ENCODE results near the gene PBRM1.
"Not testable (repeated sequence)": the region's sequence is repeated elsewhere in the genome, so short reads cannot be mapped to it uniquely, and the experiment has no call there.

The PBRM1 gene

DNA sequence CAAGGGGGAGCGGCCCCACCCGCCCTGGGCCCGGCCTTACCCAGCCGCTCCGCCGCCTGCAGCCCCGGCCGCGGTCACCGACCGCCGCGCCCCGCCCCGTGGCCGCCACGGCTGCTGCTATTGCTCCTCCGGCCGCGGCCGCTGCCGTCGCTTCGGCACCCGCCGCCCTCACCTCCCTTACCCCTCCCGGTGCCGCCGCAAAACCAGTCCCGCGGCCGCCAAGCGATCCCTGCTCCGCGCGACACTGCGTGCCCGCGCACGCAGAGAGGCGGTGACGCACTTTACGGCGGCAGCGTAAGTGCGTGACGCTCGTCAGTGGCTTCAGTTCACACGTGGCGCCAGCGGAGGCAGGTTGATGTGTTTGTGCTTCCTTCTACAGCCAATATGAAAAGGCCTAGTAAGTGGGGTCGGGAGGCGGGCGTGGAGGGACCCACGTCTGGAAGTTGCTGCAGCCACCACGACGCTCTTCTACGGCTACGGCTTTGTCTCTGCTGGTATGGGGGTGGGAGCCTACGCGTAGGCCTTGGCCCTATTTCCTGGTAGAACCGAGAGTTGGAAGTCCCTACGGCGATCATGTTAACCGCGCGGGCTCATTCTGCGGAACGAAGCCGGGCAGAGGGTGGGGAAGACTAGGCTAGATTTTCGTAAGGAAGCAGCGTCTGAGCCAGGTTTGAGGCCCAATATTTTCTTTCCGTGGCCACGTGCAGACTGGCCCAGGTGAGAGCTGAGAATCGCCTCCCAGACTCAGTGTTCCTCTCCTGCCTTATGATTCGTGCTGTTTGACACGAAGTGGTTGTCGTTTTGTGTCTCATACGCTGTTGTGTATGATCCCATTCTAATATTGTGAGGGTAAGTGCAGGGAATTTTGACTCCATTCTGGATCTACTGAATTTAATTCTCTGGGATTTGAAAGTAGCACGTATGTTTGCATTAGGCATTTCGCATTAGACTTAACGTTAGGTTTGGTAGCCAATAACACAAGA, at the start of gene PBRM1, which contains the start of gene GNL3:
Gene PBRM1, minus strand, starts transcription at position 205 of the 983 bp plus-strand sequence.
Gene GNL3, plus strand, starts transcription at position 324 of the 983 bp plus-strand sequence. Its CDS starts 61 bp downstream, at position 385.
- Histone ChIP-seq H3K27me3 (no peaks in the 10 kb centered on the region), H3K27ac (peak within 1 kb of the TSS; percentile 93 to 98 (median 95)), H3K4me2 (peak within 1 kb of the TSS; percentile 78 to 96 (median 89)), H4K20me1 (peaks cover 0 to 90% (median 69%) of the 10 kb centered on the region in 11 experiments; a peak in 20 of 22 replicates), H3K36me3 (peaks cover 40 to 79% (median 56%) of the 10 kb centered on the region in 11 experiments), H3K4me1 (peaks cover 38 to 82% (median 71%) of the 10 kb centered on the region in 10 experiments), H3K9me3 (replicated peaks in 1 of 11) (no peaks in the 10 kb centered on the region), H3K9ac (peak within 1 kb of the TSS; percentile 92 to 97 (median 95)), H3K4me3 (peak within 1 kb of the TSS; percentile 66 to 92 (median 84))
- no peak for TF ChIP-seq Cebpa-rat (IDR thresholded peaks at IDR 0.05)

DNA sequence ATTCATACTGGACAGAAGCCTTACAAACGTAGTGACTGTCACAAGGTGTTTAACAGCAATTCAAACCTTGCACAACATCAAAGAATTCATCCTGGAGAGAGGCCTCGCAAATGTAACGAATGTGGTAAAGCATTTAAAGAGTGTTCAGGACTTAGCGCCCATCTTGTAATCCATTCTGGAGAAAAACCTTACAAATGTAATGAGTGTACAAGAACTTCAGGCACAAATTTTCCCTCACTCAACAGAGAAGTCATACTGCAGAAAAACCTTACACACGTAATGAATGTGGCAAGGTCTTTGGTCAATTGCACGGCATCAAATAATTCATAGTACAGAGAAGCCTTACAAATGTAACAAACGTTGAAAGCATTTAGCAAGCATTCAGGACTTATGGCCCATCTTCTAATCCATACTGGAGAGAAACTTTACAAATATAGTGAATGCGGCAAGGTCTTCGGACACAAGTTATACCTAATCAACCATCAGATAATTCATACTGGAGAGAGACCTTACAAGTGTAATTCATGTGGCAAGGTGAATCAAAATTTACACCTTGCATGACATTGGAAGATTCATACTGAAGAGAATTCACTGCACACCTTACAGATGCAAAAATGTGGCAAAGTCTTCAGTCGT, 47.7 kb upstream of the PBRM1 start:
- no peak for TF ChIP-seq Cebpa-rat (IDR thresholded peaks at IDR 0.05)
- Histone ChIP-seq H3K4me3 (peak overlapping the region in 1 of 10 experiments; percentile 40; a peak in 2 of 20 replicates), H3K4me2 (no peak overlapping the region), H3K27ac (no peak overlapping the region), H3K36me3 (peaks cover 91 to 100% (median 98%) of the 10 kb centered on the region in 11 experiments), H3K9ac (no peak overlapping the region), H3K4me1 (peaks cover 0 to 20% (median 14%) of the 10 kb centered on the region in 10 experiments; a peak in 12 of 20 replicates), H3K27me3 (no peaks in the 10 kb centered on the region), H3K9me3 (replicated peaks in 1 of 11) (peaks cover 66 to 79% (median 69%) of the 10 kb centered on the region in 11 experiments), H4K20me1 (no peaks in the 10 kb centered on the region)

GRCh38 chr3:52731590-52731989, 45.9 kb upstream of the PBRM1 start:
- peaks cover 91 to 99% (median 96%) of the 10 kb centered on the region in 11 experiments for H3K36me3 ChIP-seq

DNA sequence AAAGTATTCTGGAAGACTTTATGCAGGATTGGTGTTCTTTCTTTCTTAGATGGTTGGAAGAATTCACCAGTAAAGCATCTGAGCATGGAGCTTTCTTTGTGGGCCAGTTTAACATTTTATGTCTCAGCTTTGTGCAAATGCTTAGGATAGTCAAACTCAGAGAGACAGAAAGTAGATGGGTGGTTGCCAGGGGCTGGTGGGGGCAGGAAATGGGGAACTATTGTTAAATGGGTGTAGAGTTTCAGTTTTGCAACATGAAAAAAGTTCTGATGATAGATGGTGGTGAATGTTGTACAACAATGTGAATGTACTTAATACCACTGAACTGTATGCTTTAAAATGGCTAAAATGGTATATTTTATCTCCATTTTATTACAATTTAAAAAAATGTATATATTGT, 45.0 kb upstream of the PBRM1 start:
- H3K27me3 ChIP-seq: no peaks in the 10 kb centered on the region
- H3K9me3 ChIP-seq (replicated peaks in 1 of 11): peaks cover 90 to 100% (median 92%) of the 10 kb centered on the region in 11 experiments
- H3K4me2 ChIP-seq: peak overlapping the region in 8 of 11 experiments; percentile 16 to 65 (median 34); a peak in 11 of 22 replicates
- H3K4me1 ChIP-seq: peaks cover 0 to 20% (median 14%) of the 10 kb centered on the region in 10 experiments; a peak in 12 of 20 replicates
- no peak for TF ChIP-seq Cebpa-rat (IDR thresholded peaks at IDR 0.05)
- H3K36me3 ChIP-seq: peaks cover 84 to 98% (median 88%) of the 10 kb centered on the region in 11 experiments
- peak overlapping the region in 8 of 11 experiments; percentile 35 to 72 (median 49); a peak in 16 of 22 replicates for H3K27ac ChIP-seq
- H4K20me1 ChIP-seq: no peaks in the 10 kb centered on the region
- peak overlapping the region in 1 of 10 experiments; percentile 25; a peak in 1 of 20 replicates for H3K4me3 ChIP-seq
- peak overlapping the region in 4 of 11 experiments; percentile 1 to 38 (median 8); a peak in 3 of 22 replicates for H3K9ac ChIP-seq

More at GRCh38 chr3:52731590-52731989, 45.9 kb upstream of the PBRM1 start:
- no peak overlapping the region for H3K9ac ChIP-seq
- peaks cover 84 to 97% (median 87%) of the 10 kb centered on the region in 11 experiments for H3K9me3 ChIP-seq (replicated peaks in 1 of 11)
- H3K4me2 ChIP-seq: peak overlapping the region in 4 of 11 experiments; percentile 15 to 65 (median 30); a peak in 2 of 22 replicates
- H3K27ac ChIP-seq: peak overlapping the region in 7 of 11 experiments; percentile 24 to 72 (median 51); a peak in 13 of 22 replicates
- no peak for TF ChIP-seq Cebpa-rat (IDR thresholded peaks at IDR 0.05)
- H3K4me1 ChIP-seq: peaks cover 0 to 20% (median 14%) of the 10 kb centered on the region in 10 experiments; a peak in 12 of 20 replicates
- no peaks in the 10 kb centered on the region for H3K27me3 ChIP-seq
- H4K20me1 ChIP-seq: no peaks in the 10 kb centered on the region
- peak overlapping the region in 2 of 10 experiments; percentile 5 to 28; a peak in 2 of 20 replicates for H3K4me3 ChIP-seq

- Histone ChIP-seq H3K36me3 (peaks cover 65 to 94% (median 74%) of the 10 kb centered on the region in 11 experiments), H3K4me1 (peaks cover 0 to 28% (median 19%) of the 10 kb centered on the region in 10 experiments; a peak in 16 of 20 replicates), H3K4me3 (peak overlapping the region in 5 of 10 experiments; percentile 18 to 38 (median 21); a peak in 4 of 20 replicates), H3K9me3 (replicated peaks in 1 of 11) (peaks cover 82 to 98% (median 94%) of the 10 kb centered on the region in 11 experiments)
- not testable (repeated sequence) for H4K20me1 ChIP-seq, H3K27me3 ChIP-seq, H3K4me2 ChIP-seq, H3K27ac ChIP-seq, H3K9ac ChIP-seq
Observed at GRCh38 chr3:52728753-52729152, 43.0 kb upstream of the PBRM1 start.

DNA sequence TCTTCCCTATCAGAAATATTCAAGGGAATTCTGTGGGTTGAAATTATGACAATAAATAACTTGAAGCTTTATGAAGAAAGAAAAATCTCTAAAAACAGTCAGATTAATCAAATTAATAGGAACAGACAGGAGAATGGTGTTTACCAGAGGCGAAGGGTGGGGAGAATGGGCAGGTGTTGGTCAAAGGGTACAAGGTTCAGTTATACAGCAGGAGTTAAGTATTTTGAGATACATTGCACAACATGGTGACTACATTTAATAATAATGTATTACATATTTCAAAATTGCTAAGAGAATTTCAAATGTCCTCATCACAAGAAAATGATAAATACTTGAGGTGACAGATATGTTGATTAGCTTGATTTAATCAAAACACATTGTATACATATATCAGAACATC, 38.8 kb upstream of the PBRM1 start:
- Histone ChIP-seq H4K20me1 (no peaks in the 10 kb centered on the region), H3K4me1 (peaks cover 37 to 51% (median 44%) of the 10 kb centered on the region in 10 experiments), H3K36me3 (peaks cover 25 to 67% (median 40%) of the 10 kb centered on the region in 11 experiments), H3K27me3 (no peaks in the 10 kb centered on the region), H3K27ac (peak overlapping the region in 9 of 11 experiments; percentile 86 to 98 (median 97); a peak in 14 of 22 replicates), H3K9me3 (replicated peaks in 1 of 11) (peaks cover 48 to 68% (median 62%) of the 10 kb centered on the region in 11 experiments), H3K4me3 (no peak overlapping the region), H3K9ac (no peak overlapping the region), H3K4me2 (0 out of 22 replicates have a peak overlapping the region, but pooled peaks of 1 of the 11 experiments have one; percentile 90)
- TF ChIP-seq Cebpa-rat (IDR thresholded peaks at IDR 0.05): no peak

- Histone ChIP-seq H3K4me1 (peaks cover 42 to 57% (median 50%) of the 10 kb centered on the region in 10 experiments), H3K9ac (peak overlapping the region in 1 of 11 experiments; percentile 13; a peak in 3 of 22 replicates), H3K36me3 (peaks cover 24 to 67% (median 39%) of the 10 kb centered on the region in 11 experiments), H3K27ac (peak overlapping the region in 10 of 11 experiments; percentile 73 to 98 (median 97); a peak in 19 of 22 replicates), H3K9me3 (replicated peaks in 1 of 11) (peaks cover 48 to 68% (median 62%) of the 10 kb centered on the region in 11 experiments), H3K27me3 (no peaks in the 10 kb centered on the region), H3K4me2 (peak overlapping the region in 7 of 11 experiments; percentile 42 to 90 (median 86); a peak in 11 of 22 replicates), H4K20me1 (no peaks in the 10 kb centered on the region), H3K4me3 (no peak overlapping the region; a peak in 1 of 20 replicates)
- TF ChIP-seq Cebpa-rat (IDR thresholded peaks at IDR 0.05): no peak
Observed at GRCh38 chr3:52723935-52724334, 38.2 kb upstream of the PBRM1 start.

- H3K27ac ChIP-seq: peak overlapping the region; percentile 58 to 98 (median 97); a peak in 21 of 22 replicates
- peaks cover 46 to 71% (median 60%) of the 10 kb centered on the region in 10 experiments for H3K4me1 ChIP-seq
- peak overlapping the region in 10 of 11 experiments; percentile 35 to 87 (median 80); a peak in 19 of 22 replicates for H3K9ac ChIP-seq
- H3K4me2 ChIP-seq: peak overlapping the region; percentile 71 to 90 (median 83)
- H4K20me1 ChIP-seq: no peaks in the 10 kb centered on the region
- peaks cover 38 to 64% (median 58%) of the 10 kb centered on the region in 11 experiments for H3K9me3 ChIP-seq (replicated peaks in 1 of 11)
- no peak for TF ChIP-seq Cebpa-rat (IDR thresholded peaks at IDR 0.05)
- peak overlapping the region in 1 of 10 experiments; percentile 48; a peak in 2 of 20 replicates for H3K4me3 ChIP-seq
- peaks cover 16 to 65% (median 37%) of the 10 kb centered on the region in 11 experiments for H3K36me3 ChIP-seq
- H3K27me3 ChIP-seq: no peaks in the 10 kb centered on the region
Observed at GRCh38 chr3:52722491-52722890, 36.8 kb upstream of the PBRM1 start.

Measured in BLaER1 treated with 17β-estradiol and CSF1 and Interleukin-3, amounts not matched to agents 10 nM and 100 nM (cell line).